NK-92 (cell line): Measurements from ENCODE around the gene RMC1.
"Not testable (repeated sequence)": the region's sequence is repeated elsewhere in the genome, so short reads cannot be mapped to it uniquely, and the experiment has no call there.

ENCODE experiments used
- DNase-seq: peaks from one replicate; lab custom pipeline; 2025; ENCODE audit not compliant: unreplicated experiment; lab: John Stamatoyannopoulos, UW

RMC1 gene

DNA sequence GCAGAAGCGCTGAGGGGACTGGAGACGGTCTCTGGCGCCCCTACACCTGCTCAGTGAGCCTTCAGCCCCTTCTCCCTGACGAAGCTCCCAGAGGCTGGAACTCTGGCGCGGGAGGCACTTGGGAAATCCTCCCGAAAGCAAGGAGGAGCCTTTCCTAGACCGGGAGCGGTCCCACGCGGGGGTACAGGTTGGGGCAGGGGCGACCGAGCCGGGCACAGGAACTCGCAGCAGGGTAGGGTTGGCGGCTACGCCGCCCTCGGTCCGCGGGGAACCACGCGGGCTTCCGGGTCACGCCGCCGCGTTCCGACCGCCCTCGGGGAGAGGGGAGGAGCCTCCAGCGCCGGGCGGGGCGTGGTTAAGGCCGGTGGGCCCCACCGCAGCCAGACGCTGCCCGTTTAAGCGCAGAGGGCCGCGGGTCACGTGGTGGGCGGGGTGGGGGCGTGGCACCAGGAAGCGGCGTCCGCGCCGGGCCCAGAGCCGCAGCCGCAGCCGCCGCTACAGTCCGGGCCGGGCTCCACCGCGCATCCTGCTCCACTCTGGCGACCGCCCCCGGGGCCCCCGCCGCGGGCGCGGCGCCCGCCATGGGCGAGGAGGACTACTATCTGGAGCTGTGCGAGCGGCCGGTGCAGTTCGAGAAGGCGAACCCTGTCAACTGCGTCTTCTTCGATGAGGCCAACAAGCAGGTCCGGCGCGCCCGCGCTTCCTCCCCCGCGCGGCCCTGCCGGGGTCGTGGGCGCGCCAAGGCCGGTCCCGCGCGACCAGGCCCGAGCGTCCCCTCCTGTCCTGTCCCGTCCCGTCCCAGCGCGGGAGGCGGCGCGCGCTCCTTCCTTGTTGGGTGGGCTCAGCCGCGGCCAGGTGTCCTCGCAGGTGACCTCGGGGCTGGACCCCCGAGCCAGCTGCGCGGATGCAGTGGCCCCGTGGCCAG, at the start of gene RMC1:
RMC1 (plus strand) TSS at position 474 of the 925 bp plus-strand sequence; CDS start at position 582, 108 bp downstream.
- DNase-seq, result peak; percentile 76

DNA sequence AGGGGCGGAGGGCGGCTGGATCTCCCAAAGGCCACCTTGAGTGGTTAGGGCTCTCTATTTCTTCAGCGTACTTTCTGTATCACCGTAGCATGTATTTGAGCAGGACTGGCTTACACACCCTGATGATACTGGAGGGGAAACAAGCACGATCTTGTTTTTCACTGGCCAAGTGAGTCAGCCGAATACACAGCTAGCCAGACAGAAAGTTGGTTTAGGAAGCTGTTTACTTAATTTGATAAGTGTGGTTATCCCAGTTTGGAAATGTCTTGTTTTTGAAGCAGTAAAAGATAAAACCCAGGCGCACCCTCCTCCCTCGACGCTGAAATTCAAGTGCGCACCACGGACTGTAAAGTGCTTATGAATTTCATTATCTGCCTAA, 49.6 kb upstream of the RMC1 start:
- DNase-seq, result no peak

GRCh38 chr18:23456835-23457234, 46.5 kb upstream of the RMC1 start:
- no peak for DNase-seq

DNA sequence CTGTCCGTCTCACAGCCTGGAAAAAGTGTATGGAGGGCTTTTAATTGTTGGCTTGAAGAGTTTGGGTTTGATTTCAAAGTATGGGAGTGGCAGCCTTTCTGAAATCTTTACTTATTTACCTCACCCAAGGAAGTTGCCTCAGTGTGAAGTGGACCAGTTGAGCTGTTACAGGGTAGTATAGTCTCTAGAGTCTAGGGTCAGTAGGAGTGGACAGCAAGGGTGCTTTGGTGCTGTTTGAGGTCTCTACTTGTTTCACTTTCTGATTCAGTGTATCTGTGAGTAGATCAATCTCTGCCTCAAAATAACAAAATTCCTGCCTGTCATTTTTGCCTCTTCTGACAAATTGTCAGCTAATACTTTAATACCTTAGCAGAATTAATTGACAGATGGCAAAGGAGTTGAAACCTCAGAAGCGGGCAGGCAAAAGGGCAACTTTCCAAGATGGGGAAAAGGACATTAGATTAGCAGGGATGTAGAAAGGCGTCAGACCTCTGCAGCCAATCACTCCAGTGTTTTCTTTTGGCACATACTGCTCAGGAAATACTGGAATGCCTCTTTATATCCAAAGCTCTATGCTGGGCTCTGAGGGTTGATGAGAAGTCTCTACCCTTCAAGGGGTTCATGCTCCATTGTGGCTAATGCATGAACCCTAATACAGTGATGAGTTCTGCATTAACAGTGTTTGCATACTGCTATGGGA, 44.3 kb upstream of the RMC1 start:
- DNase-seq, result no peak

GRCh38 chr18:23459530-23459921, 43.8 kb upstream of the RMC1 start:
- no peak for DNase-seq

GRCh38 chr18:23460285-23461273, 42.7 kb upstream of the RMC1 start:
- DNase-seq, result no peak

DNA sequence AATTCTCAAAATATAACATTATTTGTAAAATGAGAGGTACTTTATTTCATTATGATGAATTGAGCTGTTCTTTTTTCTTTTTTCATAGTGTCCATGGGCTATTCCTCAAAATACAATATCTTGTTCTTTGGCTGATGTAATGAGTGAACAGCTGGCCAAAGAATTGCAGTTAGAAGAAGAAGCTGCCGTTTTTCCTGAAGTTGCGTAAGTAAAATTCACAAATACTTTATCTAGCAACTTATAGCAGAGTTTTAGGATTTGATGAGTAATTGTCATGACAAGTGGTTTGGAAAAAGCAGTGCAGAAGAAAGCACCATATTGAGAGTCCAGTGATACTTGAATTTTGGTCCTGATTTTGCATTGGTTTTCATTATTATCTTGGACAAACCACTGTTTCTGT, 40.4 kb upstream of the RMC1 start:
- DNase-seq, result no peak

DNA sequence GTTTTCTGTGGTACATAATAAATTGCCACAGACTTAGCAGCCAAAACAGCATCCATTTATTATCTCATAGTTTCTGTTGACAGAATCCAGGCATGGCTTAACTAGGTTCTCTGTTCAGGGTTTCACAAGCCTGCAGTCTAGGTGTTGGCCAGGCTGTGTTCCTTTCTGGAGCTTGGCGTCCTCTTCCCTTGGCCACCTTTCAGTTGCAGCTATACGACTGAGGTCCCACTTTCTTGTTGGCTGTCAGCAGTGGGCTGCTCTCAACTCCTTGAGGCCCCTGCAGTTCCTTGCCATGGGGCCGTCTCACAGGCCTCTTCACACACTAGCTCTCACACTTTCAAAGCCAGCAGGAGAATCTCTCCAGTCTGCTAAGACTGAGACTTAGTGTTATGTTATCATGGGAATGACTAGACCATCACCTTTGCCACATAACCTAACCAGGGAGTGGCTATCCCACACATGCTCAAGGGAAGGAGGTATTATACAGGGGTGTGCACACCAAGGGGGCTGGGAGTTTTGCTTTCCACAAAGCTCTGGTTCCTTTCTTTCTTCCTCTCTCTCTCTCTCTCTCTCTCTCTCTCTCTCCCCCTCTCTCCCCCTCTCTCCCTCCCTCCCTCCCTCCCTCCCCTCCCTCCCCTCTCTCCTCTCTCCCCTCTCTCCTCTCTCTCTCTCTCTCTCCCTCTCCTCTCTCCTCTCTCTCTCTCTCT, 34.4 kb upstream of the RMC1 start:
- DNase-seq, result no peak

GRCh38 chr18:23470620-23471387, 32.5 kb upstream of the RMC1 start:
- DNase-seq, result no peak

GRCh38 chr18:23471486-23471885, 31.8 kb upstream of the RMC1 start:
- no peak for DNase-seq

GRCh38 chr18:23479829-23480505, 23.3 kb upstream of the RMC1 start:
- DNase-seq, result no peak

GRCh38 chr18:23484561-23485182, 18.6 kb upstream of the RMC1 start:
- DNase-seq, result no peak

DNA sequence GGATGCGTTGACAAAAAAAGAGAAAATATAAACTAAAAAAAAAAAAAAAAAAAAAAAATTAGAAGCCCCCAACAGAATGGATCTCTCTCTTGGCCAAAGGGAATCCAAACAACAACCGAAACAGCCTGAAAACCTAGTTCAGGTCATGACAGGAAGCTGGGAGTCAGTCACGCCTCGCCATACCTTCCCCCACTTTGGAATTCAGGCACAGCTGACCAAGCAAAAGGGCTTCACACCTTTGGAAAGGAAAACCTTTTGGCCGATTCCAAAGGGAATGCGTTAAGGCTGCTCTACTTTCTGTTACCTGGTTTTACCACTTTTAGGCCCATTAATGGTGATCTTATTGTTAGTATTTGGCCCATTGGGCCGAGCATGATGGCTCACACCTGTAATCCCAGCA, 17.9 kb upstream of the RMC1 start:
- DNase-seq, result no peak

GRCh38 chr18:23487738-23488570, 15.4 kb upstream of the RMC1 start:
- DNase-seq, result no peak

- not testable (repeated sequence) for DNase-seq
Measured at GRCh38 chr18:23489586-23489985, 13.7 kb upstream of the RMC1 start.

DNA sequence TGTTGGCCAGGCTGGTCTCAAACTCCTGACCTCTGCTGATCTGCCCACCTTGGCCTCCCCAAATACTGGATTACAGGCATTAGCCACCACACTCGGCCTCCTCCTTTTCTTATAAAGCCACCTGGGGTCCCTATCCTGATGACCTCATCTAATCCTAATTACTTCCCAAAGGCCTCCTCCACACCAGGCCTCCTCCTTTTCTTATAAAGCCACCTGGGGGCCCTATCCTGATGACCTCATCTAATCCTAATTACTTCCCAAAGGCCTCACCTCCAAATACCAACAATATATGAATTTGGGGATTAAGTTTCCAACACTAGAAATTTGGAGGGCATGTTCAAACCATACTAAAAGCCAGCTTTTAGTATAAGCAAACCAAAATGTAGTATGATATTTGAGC, 9.7 kb upstream of the RMC1 start:
- no peak for DNase-seq

- DNase-seq, result no peak
Measured at GRCh38 chr18:23494992-23495391, 8.3 kb upstream of the RMC1 start.
